Activated naive CD8-positive, alpha-beta T cell treated with anti-CD3 and anti-CD28 coated beads, Interleukin-2, amount 50 U/mL, for 24 hours (primary cell): ENCODE measurements around the gene EBNA1BP2.
"Not testable (repeated sequence)": the region's sequence is repeated elsewhere in the genome, so short reads cannot be mapped to it uniquely, and the experiment has no call there.

Experiments used
- ATAC-seq: fragments of 150-1000 bp; cut with Tn5 transposase; one replicate; pipeline ENCODE4 v1.10.0; 2021
- DNase-seq: peaks from one replicate; pipeline ENCODE4 v3.0.0; 2021
- H3K27ac Mint-ChIP-seq: one replicate; pipeline ENCODE4 v1.8.0; 2021; ENCODE audit warnings: mild to moderate bottlenecking, mixed read lengths
- H3K27me3 Mint-ChIP-seq: one replicate; pipeline ENCODE4 v1.8.0; 2021; ENCODE audit warnings: mixed read lengths
- H3K36me3 Mint-ChIP-seq: one replicate; pipeline ENCODE4 v1.8.0; 2021; ENCODE audit warnings: low read depth, mixed read lengths
- H3K4me1 Mint-ChIP-seq: one replicate; pipeline ENCODE4 v1.8.0; 2021; ENCODE audit warnings: mixed read lengths
- H3K4me3 Mint-ChIP-seq: one replicate; pipeline ENCODE4 v1.8.0; 2021; ENCODE audit warnings: mild to moderate bottlenecking, moderate library complexity, mixed read lengths
- H3K9me3 Mint-ChIP-seq: one replicate; pipeline ENCODE4 v1.8.0; 2021; ENCODE audit warnings: mixed read lengths

EBNA1BP2 gene

DNA sequence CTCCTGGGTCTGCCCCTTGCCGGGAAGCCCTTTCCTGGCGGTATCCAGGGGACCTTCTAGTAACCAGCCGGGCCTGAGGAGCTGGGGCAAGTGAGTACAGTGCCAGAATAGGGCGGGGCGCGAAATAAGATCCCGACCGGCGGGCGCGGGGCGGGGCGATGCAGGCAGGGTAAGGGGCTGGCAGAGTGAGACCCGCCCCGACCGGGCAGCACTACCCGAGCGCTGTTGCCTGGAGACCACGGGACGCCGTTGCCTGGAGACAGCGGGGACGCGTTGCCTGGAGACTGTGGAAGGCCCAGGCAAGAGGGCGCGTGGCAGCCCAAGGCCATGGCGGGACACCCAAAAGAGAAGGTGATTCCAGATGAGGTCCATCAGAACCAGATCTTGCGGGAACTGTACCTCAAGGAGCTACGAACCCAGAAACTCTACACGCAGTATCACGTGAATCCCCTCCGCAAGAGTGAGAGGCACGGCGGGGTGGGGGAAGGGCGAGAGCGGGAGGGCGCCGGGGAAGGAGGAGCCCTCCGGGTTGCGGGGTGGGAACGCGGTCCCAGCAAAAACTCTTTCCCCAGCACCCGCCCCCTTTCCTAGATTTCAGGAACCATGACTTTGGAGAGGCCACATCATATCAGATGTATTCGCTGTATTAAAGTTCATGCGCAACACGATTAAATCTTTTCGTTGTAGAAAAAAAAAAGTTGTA lies 24.3 kb downstream of the EBNA1BP2 start:
- Mint-ChIP-seq H3K27me3 (peaks cover 59% of the 10 kb centered on the region), H3K4me3 (peak overlapping the region; percentile 54), H3K36me3 (no peaks in the 10 kb centered on the region), H3K4me1 (no peaks in the 10 kb centered on the region), H3K27ac (no peak overlapping the region), H3K9me3 (no peaks in the 10 kb centered on the region)
- DNase-seq (peak; percentile 47), ATAC-seq (peak; percentile 81)

DNA sequence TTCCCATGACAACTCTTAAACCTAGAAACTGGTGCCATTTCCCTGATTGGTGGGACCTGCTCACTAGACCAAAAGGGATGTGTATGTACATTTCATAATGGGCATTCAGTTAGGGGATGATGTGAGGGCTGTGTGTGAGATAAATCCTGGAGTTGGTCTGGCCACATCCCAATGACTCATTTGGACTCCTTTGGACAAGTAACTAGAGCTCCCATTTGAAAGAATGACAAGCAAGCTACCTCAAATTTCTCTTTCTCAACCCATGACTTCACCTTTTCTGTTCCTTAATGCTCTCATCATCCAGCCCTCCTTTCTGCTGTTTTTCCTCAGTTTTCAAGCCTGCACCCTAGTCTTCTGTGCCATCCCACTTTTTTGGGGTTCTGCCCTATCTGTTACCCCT lies 27.9 kb downstream of the EBNA1BP2 start:
- H3K9me3 Mint-ChIP-seq, result peaks cover 6% of the 10 kb centered on the region
- H3K4me3 Mint-ChIP-seq, result no peak overlapping the region
- H3K4me1 Mint-ChIP-seq, result no peaks in the 10 kb centered on the region
- H3K27me3 Mint-ChIP-seq, result peaks cover 61% of the 10 kb centered on the region
- ATAC-seq (no peak), DNase-seq (no peak)
- H3K36me3 Mint-ChIP-seq, result no peaks in the 10 kb centered on the region
- H3K27ac Mint-ChIP-seq, result no peak overlapping the region

DNA sequence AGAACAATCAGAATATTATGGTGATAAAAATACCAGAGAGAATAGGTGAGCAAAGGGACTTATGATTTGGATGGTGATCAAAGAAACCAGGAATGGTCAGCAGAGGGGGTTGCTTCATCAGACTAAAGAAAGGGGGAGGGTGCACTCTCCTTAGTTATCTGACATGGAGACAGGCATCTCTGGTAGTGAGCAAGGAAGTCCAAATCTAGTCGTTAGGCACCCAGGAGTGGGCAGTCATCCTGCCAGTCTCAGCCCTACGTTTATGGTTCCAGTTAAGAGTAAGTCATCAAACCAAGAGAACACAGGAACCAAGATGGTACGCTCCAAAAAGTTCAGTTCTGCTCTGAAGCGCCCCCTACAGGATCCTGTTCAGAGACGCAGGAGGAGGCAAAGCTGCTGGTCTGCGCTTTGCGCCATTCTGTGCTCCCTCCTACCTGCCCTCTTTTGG lies 28.6 kb downstream of the EBNA1BP2 start:
- Mint-ChIP-seq H3K36me3 (no peaks in the 10 kb centered on the region), H3K4me1 (no peaks in the 10 kb centered on the region), H3K4me3 (no peak overlapping the region), H3K27me3 (peaks cover 53% of the 10 kb centered on the region), H3K9me3 (peaks cover 6% of the 10 kb centered on the region), H3K27ac (no peak overlapping the region)
- peak; percentile 22 for DNase-seq
- ATAC-seq, result no peak

DNA sequence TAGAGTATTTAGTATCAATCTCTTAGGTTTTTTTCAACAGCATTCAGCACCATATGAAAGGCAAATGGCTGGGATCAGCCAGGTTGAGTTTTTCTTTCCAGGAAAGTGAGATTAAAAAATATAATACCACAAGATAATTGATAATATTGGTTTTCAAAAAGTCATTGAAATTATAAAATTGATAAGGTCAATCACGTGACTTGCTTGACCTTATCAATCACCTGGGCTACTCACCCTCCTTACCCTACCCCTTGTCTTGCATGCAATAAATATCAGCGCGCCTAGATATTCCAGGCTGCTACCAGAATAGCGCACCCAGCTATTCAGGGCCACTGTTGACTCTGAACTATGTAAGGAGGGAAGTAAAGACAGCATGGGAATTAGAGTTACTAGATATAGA lies 31.5 kb downstream of the EBNA1BP2 start:
- Mint-ChIP-seq H3K9me3 (peaks cover 6% of the 10 kb centered on the region), H3K4me3 (no peak overlapping the region), H3K36me3 (no peaks in the 10 kb centered on the region), H3K27ac (no peak overlapping the region), H3K4me1 (no peaks in the 10 kb centered on the region), H3K27me3 (peaks cover 41% of the 10 kb centered on the region)
- DNase-seq, result no peak
- ATAC-seq, result no peak

DNA sequence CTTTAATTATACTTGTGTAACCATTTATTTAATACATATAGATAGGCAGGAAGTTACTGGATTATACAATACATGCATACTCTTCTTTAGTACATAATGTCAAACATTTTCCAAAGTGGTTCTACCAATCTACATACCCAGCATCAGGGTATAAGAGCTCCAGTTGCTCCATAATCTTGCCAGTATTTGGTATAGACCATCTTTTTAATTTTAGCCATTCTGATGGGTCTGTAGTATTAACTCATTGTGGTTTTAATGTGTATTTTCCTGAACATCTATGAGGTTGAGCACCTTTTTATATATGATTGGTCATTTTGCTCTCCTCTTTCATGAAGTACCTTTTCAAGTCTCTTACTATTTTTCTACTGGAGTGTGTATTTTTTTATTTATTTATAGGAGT lies 32.1 kb downstream of the EBNA1BP2 start:
- H3K27ac Mint-ChIP-seq, result no peak overlapping the region
- no peak overlapping the region for H3K4me3 Mint-ChIP-seq
- ATAC-seq (no peak), DNase-seq (no peak)
- peaks cover 36% of the 10 kb centered on the region for H3K27me3 Mint-ChIP-seq
- no peaks in the 10 kb centered on the region for H3K4me1 Mint-ChIP-seq
- no peaks in the 10 kb centered on the region for H3K36me3 Mint-ChIP-seq
- peaks cover 6% of the 10 kb centered on the region for H3K9me3 Mint-ChIP-seq

DNA sequence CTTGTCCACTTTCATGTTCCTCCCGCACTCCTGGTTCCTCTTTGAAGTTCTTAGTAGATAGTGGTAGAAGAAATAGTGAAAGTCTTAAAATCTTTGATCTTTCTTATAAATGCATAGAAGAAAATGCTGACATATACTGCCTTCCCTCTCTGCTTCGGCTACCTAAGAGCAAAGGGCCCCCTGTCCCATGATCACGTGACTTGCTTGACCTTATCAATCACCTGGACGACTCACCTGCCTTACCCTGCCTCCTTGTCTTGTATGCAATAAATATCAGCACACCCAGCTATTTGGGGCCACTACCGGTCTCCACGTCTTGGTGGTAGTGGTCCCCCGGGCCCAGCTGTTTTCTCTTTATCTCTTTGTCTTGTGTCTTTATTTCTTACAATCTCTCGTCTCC lies 32.8 kb downstream of the EBNA1BP2 start:
- not testable (repeated sequence) for H3K4me3 Mint-ChIP-seq, H3K27ac Mint-ChIP-seq, ATAC-seq, H3K36me3 Mint-ChIP-seq, DNase-seq, H3K9me3 Mint-ChIP-seq, H3K4me1 Mint-ChIP-seq
- peaks cover 32% of the 10 kb centered on the region for H3K27me3 Mint-ChIP-seq

DNA sequence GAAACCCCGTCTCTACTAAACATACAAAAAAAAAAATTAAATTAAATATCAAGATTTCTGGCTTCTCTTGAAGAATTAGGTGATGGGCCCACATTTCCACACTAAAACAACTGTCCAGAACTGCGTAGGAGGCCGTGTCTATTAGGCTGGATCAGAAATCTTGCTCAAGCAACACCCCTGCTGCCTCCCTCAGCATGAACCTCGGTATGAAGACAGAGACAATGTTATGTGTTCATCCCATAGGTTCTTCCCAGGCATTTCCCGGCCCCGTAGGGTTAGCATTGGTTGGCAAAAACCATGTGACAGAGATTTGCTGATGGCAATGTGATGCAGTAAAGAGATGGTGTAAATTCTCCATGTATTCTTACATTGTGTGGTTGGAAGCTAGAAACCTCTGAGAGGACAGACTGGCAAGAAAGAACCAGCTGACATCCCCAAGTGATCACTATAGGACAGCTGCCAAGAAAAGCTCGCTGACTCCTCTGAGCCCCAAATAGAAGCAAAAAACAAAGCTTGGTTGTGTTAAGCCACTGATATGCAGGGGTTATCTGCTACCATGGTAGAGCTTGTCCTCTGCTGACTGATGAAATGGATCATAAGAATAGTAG lies 34.5 kb downstream of the EBNA1BP2 start:
- H3K4me3 Mint-ChIP-seq, result no peak overlapping the region
- H3K4me1 Mint-ChIP-seq, result no peaks in the 10 kb centered on the region
- peaks cover 24% of the 10 kb centered on the region for H3K27me3 Mint-ChIP-seq
- peaks cover 6% of the 10 kb centered on the region for H3K9me3 Mint-ChIP-seq
- no peaks in the 10 kb centered on the region for H3K36me3 Mint-ChIP-seq
- H3K27ac Mint-ChIP-seq, result no peak overlapping the region
- ATAC-seq, result no peak
- DNase-seq, result no peak

DNA sequence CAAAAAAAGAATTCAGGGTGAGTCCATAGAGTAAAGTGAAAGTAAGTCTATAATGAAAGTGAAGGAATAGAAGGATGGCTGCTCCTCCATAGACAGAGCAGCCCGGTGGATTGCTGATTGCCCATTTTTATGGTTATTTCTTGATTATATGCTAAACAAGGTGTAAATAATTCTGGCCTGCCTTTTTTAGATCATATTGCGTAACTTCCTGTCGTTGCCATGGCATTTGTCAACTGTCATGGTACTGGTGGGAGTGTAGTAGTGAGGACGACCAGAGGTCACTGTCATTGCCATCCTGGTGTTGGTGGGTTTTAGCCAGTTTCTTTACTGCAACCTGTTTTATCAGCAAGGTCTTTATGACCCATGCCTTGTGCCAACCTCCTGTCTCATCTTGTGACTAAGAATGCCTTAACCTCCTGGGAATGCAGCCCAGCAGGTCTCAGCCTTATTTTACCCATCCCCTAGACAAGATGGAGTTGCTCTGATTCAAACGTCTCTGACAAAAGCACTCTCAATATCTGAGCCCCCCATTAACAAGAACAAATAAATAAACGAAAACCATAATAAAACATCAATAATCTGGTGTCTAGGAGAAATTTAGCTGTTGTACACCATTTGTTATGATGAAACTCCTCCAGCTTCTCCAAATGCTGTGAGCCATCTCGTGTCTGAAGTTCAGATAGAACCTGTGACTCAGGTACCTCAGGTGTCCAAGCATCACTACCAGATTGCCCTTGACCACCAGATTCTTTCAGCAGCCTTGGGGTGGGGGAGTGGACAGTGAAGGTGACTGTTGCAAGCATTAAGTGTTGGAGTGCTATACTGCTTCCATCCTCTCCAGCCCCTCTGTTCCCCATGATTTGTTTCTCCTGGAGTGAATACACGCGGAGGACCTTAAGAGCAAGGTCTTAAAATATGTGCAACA lies 36.0 kb downstream of the EBNA1BP2 start:
- Mint-ChIP-seq H3K36me3 (no peaks in the 10 kb centered on the region), H3K27me3 (peaks cover 19% of the 10 kb centered on the region), H3K9me3 (peaks cover 6% of the 10 kb centered on the region), H3K4me1 (no peaks in the 10 kb centered on the region), H3K27ac (no peak overlapping the region), H3K4me3 (no peak overlapping the region)
- DNase-seq (no peak), ATAC-seq (no peak)

DNA sequence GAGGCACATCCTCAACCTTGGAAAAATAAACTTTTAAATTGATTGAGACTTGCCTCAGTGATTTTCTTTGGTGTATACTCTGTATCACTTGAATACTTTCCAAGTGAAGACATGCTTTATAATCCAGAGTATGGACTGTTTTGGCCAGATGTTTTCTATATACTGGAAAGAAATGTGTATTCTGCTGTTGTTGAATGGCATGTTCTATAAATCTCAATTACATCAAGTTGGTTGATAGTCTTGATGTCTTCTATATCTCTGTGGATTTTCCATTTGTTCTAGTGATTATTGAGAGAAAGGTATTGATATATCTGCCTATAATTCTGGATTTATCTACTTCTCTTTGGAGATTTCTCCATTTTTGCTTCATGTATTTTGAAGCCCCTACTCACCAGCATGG lies 37.5 kb downstream of the EBNA1BP2 start:
- Mint-ChIP-seq H3K9me3 (no peaks in the 10 kb centered on the region), H3K4me3 (no peak overlapping the region), H3K36me3 (no peaks in the 10 kb centered on the region), H3K27me3 (peaks cover 23% of the 10 kb centered on the region), H3K4me1 (no peaks in the 10 kb centered on the region), H3K27ac (no peak overlapping the region)
- ATAC-seq (no peak), DNase-seq (no peak)

DNA sequence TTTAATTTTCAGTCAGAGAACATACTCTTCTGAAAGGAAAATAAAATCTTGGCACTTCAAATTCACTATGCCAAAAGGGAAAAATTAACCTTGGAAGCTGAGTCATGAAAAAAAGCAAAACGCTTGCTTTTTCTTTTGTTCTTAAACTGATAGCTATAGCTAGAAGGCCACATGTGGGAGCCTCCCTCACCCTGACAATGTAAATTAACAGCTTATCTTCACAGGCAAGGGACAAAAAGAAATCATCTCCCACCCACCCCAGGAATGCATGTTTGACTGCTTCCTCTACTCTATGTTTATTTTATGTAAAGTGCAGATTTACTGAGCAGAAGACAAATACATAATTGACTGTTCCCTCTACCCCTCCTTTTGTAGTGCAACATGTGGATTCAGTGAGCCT lies 38.0 kb downstream of the EBNA1BP2 start:
- H3K9me3 Mint-ChIP-seq, result no peaks in the 10 kb centered on the region
- H3K27me3 Mint-ChIP-seq, result peaks cover 23% of the 10 kb centered on the region
- DNase-seq (no peak), ATAC-seq (no peak)
- H3K36me3 Mint-ChIP-seq, result no peaks in the 10 kb centered on the region
- no peaks in the 10 kb centered on the region for H3K4me1 Mint-ChIP-seq
- H3K27ac Mint-ChIP-seq, result no peak overlapping the region
- H3K4me3 Mint-ChIP-seq, result no peak overlapping the region

DNA sequence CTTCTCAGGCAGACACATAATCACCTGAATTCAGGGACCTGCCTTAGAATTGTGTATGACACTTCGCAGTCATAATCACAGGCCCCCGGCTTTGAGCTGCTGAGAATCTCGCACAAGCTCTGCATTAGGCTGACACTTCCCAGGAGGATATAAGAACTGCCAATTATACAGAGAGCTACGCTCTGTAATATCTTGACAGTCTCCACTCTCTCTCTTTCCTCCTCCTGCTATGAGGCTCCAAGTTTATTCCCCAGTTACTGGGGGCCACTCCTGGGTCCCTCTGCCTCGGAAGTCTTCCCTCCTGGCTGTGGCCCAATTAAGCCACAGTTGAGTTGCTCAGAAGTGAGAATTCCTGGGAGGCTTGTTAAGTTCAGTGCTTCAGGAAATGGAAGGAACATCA lies 42.7 kb downstream of the EBNA1BP2 start:
- Mint-ChIP-seq H3K27me3 (peaks cover 22% of the 10 kb centered on the region), H3K4me1 (no peaks in the 10 kb centered on the region), H3K9me3 (no peaks in the 10 kb centered on the region), H3K27ac (no peak overlapping the region), H3K36me3 (no peaks in the 10 kb centered on the region), H3K4me3 (no peak overlapping the region)
- ATAC-seq (no peak), DNase-seq (no peak)

DNA sequence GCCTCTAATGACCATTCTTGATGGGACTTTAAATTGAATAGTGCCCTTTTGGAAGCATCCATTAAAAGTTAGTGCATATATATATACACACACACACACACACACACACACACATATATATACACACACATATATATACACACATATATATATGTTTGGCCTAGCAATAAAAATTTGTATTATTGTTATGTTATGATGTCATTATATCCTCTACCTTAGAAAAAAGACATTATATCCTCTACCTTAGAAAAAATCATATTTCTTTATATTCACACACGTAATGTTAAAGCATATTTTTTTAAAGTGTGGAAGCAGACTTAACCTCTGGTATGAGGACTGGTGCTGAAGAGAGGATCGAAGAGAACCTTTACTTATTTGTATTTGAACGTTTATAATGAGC lies 43.3 kb downstream of the EBNA1BP2 start:
- H3K27ac Mint-ChIP-seq, result no peak overlapping the region
- H3K4me3 Mint-ChIP-seq, result no peak overlapping the region
- no peak for ATAC-seq
- H3K36me3 Mint-ChIP-seq, result no peaks in the 10 kb centered on the region
- peaks cover 22% of the 10 kb centered on the region for H3K27me3 Mint-ChIP-seq
- H3K4me1 Mint-ChIP-seq, result no peaks in the 10 kb centered on the region
- DNase-seq, result no peak
- no peaks in the 10 kb centered on the region for H3K9me3 Mint-ChIP-seq

DNA sequence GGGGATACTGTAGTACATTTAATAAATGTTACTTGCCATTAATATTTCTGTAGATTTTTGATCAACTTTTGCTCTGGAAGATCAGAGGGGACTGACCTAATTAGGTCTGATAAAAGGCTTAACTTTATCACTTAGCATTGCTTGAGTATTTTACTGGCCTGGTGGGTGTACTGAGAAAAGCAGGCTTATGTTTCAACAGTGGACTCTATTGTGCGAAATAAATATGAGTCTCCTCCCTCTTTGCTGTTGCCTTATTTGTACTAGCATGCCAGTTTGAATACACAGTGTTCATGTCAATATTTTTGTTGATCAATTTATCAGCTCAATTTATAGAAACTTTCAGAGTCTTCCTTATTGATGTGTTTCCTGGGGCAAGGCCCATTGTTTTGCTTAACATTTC lies 49.1 kb downstream of the EBNA1BP2 start:
- H3K9me3 Mint-ChIP-seq, result no peaks in the 10 kb centered on the region
- H3K4me3 Mint-ChIP-seq, result no peak overlapping the region
- no peak for ATAC-seq
- H3K36me3 Mint-ChIP-seq, result no peaks in the 10 kb centered on the region
- DNase-seq, result no peak
- no peak overlapping the region for H3K27ac Mint-ChIP-seq
- H3K27me3 Mint-ChIP-seq, result peaks cover 17% of the 10 kb centered on the region
- no peaks in the 10 kb centered on the region for H3K4me1 Mint-ChIP-seq

DNA sequence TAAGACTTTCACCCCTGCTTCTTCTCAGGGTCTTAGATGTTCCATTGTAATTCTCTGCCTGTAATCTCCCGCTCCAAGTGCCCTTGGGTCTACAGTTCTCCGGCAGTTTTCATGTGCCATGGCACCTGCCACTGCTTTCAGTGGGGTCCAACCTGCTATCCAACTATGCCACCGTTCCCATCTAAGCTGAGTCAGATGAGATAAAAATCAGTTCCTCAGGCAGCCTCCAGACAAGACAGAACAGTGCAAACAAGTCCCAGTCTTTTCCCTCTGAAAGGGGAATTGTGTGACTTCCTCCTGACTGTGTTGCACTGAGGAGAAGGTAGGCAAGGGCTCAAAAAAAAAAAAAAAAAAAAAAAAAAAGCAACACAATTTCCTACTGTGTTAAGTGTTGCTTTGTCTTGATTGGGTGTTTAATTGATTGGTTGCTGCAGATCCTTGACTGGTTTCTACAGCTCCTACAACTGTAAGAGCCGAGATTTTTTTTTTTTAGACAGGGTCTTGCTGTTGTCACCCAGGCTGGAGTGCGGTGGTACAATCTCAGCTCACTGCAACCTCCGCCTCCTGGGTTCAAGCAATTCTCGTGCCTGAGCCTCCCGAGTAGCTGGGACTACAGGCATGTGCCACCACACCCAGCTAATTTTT lies 50.7 kb downstream of the EBNA1BP2 start:
- Mint-ChIP-seq H3K36me3 (no peaks in the 10 kb centered on the region), H3K27ac (no peak overlapping the region), H3K9me3 (no peaks in the 10 kb centered on the region), H3K4me1 (no peaks in the 10 kb centered on the region), H3K4me3 (no peak overlapping the region), H3K27me3 (peaks cover 8% of the 10 kb centered on the region)
- DNase-seq, result no peak
- no peak for ATAC-seq
